ENCODE data around the gene FOXC2. TPM values are rescaled to one million over a fixed set of nuclear protein-coding genes. Genes with fewer than 3 reads are reported as not detected.

FOXC2 gene
- total RNA-seq, 1 donor from 2014 or later, result 1.9 TPM

- intact Hi-C loops (cut with micrococcal nuclease), result no loop called here
- ATAC-seq, result no peak
- peak; percentile 32 for DNase-seq
Observed at GRCh38 chr16:86531641-86532525, 34.7 kb upstream of the FOXC2 start.

- ATAC-seq (no peak), DNase-seq (no peak)
- intact Hi-C loops (cut with micrococcal nuclease), result no loop called here
Observed at GRCh38 chr16:86532526-86532815, 34.2 kb upstream of the FOXC2 start.

GRCh38 chr16:86533076-86533475 is 33.6 kb upstream of the FOXC2 start:
- ATAC-seq (no peak), DNase-seq (peak; percentile 0)
- intact Hi-C loops (cut with micrococcal nuclease), result no loop called here

GRCh38 chr16:86533767-86534351 is 32.8 kb upstream of the FOXC2 start:
- ATAC-seq, result no peak
- DNase-seq, result no peak
- intact Hi-C loops (cut with micrococcal nuclease), result no loop called here

- ATAC-seq, result peak; percentile 65
- peak; percentile 37 for DNase-seq
- intact Hi-C loops (cut with micrococcal nuclease), result no loop called here
Observed at GRCh38 chr16:86534779-86535615, 31.6 kb upstream of the FOXC2 start.

GRCh38 chr16:86536621-86537020 is 30.0 kb upstream of the FOXC2 start:
- DNase-seq (peak; percentile 3), ATAC-seq (no peak)
- intact Hi-C loops (cut with micrococcal nuclease), result no loop called here

GRCh38 chr16:86537486-86537885 is 29.1 kb upstream of the FOXC2 start:
- DNase-seq, result no peak
- intact Hi-C loops (cut with micrococcal nuclease), result no loop called here
- ATAC-seq, result no peak

- no peak for DNase-seq
- intact Hi-C loops (cut with micrococcal nuclease), result no loop called here
- no peak for ATAC-seq
Observed at GRCh38 chr16:86538196-86538780, 28.3 kb upstream of the FOXC2 start.

- intact Hi-C loops (cut with micrococcal nuclease), result no loop called here
- no peak for DNase-seq
- no peak for ATAC-seq
Observed at GRCh38 chr16:86540894-86541293, 25.7 kb upstream of the FOXC2 start.

GRCh38 chr16:86541560-86541959 is 25.1 kb upstream of the FOXC2 start:
- no peak for ATAC-seq
- DNase-seq, result no peak
- intact Hi-C loops (cut with micrococcal nuclease), result no loop called here

- ATAC-seq (no peak), DNase-seq (no peak)
- intact Hi-C loops (cut with micrococcal nuclease), result no loop called here
Observed at GRCh38 chr16:86542756-86543750, 23.6 kb upstream of the FOXC2 start.

- DNase-seq, result no peak
- intact Hi-C loops (cut with micrococcal nuclease), result no loop called here
- ATAC-seq, result no peak
Observed at GRCh38 chr16:86545481-86545880, 21.1 kb upstream of the FOXC2 start.

GRCh38 chr16:86545954-86546637 is 20.5 kb upstream of the FOXC2 start:
- intact Hi-C loops (cut with micrococcal nuclease), result no loop called here
- ATAC-seq (no peak), DNase-seq (no peak)

- DNase-seq (no peak), ATAC-seq (no peak)
- intact Hi-C loops (cut with micrococcal nuclease), result no loop called here
Observed at GRCh38 chr16:86546638-86547013, 20.0 kb upstream of the FOXC2 start.

- intact Hi-C loops (cut with micrococcal nuclease), result no loop called here
- ATAC-seq (no peak), DNase-seq (no peak)
Observed at GRCh38 chr16:86547286-86547685, 19.3 kb upstream of the FOXC2 start.

- ATAC-seq (no peak), DNase-seq (no peak)
- intact Hi-C loops (cut with micrococcal nuclease), result no loop called here
Observed at GRCh38 chr16:86549076-86549892, 17.3 kb upstream of the FOXC2 start.

- intact Hi-C loops (cut with micrococcal nuclease), result no loop called here
- ATAC-seq (no peak), DNase-seq (no peak)
Observed at GRCh38 chr16:86549893-86550190, 16.8 kb upstream of the FOXC2 start.

GRCh38 chr16:86550281-86550680 is 16.3 kb upstream of the FOXC2 start:
- ATAC-seq (no peak), DNase-seq (no peak)

More at GRCh38 chr16:86550281-86550680, 16.3 kb upstream of the FOXC2 start:
- intact Hi-C loops (cut with micrococcal nuclease), result no loop called here
